Right renal cortex interstitium (tissue), 3 donors: ENCODE measurements around the gene PRKCG. TPM values are rescaled to one million over a fixed set of nuclear protein-coding genes. Genes with fewer than 3 reads are reported as not detected.
"Not testable (repeated sequence)": the region's sequence is repeated elsewhere in the genome, so short reads cannot be mapped to it uniquely, and the experiment has no call there.

Experiments used
- DNase-seq, 3 donors: peaks; one replicate each; pipeline ENCODE4 v3.0.0-alpha.2; 2013; ENCODE audit warnings: low read depth in 3 of 3, low spot score in 2 of 3
- polyA plus RNA-seq, 3 donors: library from polyadenylated mRNA; unstranded; fragments of 120-200 nt; gene quantifications; one replicate each; pipeline ENCODE4 v1.2.1, GENCODE V29; 2013; ENCODE audit not compliant: insufficient read length in 3 of 3

Gene PRKCG
- polyA plus RNA-seq, 3 donors: 0.21 to 0.47 (median 0.24) TPM

DNA sequence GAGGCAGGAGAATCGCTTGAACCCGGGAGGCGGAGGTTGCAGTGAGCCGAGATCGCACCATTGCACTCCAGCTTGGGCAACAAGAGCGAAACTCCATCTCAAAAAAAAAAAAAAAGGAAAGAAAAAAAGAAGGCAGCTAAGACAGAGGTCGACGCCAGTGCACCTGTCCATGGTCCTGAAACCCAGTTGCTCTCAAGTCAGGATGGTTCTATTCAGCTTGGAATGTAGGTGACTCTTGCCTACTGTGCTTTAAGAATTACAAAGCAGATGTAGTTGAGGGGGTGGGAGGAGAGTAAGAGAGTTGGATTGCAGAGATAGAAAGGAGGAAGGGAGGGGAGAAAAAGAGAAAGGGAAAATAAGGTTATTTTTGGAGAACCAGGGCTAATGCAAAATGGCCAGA, 45.7 kb downstream of the PRKCG start:
- DNase-seq: peak; percentile 43 to 69 (median 44)

DNA sequence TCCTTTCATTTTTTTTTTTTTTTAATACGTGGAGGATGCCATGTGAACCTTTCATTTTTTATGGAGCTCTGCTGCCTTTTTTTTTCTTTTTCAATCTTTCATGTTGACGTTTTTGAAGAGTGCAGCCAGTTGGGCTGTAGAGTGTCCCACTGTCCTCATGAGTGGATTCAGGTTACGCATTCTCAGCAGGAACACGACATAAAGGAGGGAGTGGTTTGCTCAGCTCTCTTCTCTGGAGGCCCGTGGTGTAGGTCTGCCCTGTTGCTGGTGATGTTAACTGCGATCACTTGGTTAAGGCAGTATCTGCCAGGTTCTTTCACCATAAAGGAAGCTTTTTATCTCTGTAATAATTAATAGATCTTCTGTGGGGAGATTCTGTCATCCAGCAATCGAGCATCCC, 54.0 kb downstream of the PRKCG start:
- no peak for DNase-seq

- no peak for DNase-seq
Measured at GRCh38 chr19:53942001-53942786, 60.2 kb downstream of the PRKCG start.

DNA sequence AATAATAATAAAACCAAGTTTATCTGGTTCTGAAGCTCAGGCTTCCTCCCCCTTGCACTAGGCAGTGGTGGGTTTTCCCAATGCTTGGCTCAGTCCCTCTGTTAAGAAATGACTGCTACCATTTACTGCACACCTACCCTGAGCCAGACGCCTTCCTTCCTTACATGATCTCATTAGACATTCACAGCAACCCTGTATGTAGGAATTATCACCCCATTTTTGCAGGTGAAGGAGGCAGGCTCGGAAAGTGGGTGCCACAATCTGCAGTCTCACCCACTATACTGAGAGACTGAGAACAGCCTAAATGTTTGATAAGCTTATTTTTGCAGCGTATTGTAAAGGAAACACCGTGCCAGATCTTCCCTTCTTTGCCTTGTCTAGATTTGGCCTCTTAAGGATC, 62.4 kb downstream of the PRKCG start:
- DNase-seq: no peak

DNA sequence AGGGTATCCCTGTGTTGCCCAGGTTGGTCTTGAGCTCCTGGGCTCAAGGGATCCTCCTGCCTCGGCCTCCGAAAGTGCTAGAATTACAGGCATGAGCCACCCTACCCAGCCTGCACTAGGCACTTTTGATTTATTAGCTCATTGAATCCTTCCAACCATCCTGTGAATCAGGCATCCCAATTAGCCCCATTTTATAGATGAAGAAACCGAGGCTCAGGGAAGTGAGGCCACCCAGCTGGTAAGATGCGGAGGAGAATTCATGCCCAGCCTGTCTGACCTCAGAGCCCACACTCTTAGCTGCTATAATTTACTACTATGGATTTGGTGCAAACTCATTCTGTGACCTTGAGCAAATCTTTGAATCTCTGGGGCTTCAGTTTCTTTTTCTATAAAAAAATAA, 62.9 kb downstream of the PRKCG start:
- no peak for DNase-seq

DNA sequence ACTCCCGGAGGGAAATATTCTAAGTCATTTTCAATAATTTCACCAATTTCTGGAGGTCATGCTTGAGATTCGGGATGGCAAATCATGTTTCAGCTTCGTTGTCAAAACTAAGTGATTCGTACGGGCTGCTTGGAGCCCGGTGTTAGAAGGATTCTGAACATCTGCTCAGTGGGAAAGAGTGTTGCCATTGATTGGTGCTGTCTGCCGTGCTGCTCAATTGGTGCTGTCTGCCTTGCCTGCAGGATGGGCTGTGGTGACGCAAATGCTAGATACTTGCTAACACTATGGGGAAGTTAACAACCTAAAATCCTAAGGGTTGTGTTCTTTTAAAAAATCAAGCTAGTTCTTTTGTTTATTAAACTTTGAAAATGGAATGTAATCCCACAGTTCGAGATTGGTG, 63.4 kb downstream of the PRKCG start:
- no peak for DNase-seq

- DNase-seq: no peak
Measured at GRCh38 chr19:53945998-53946397, 64.0 kb downstream of the PRKCG start.

GRCh38 chr19:53947624-53948023, 65.6 kb downstream of the PRKCG start:
- no peak for DNase-seq

GRCh38 chr19:53948611-53949010, 66.6 kb downstream of the PRKCG start:
- DNase-seq: not testable (repeated sequence)

GRCh38 chr19:53951436-53951835, 69.4 kb downstream of the PRKCG start:
- no peak for DNase-seq

DNA sequence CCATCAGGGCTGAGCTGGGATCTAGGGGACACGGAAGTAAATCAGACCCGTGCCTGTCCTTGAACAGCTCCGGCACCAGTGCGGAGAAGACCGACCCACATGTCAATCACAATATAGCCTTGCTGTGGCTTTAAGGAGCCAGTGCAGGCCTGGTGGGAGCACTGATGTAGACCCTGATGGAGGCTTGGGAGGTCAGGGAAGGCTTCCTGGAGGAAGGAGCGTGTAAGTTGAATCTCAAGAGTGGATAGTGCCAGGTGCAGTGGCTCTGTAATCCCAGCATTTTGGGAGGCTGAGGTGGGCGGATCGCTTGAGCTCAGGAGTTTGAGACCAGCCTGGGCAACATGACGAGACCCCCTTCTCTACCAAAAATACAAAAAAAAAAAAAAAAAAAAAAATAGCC, 70.0 kb downstream of the PRKCG start:
- DNase-seq: no peak

- no peak for DNase-seq
Measured at GRCh38 chr19:53953383-53953782, 71.4 kb downstream of the PRKCG start.

Other genes starting within 250 kb of the PRKCG start
- under 1 TPM; 0.10 to 0.26 (median 0.25) TPM for gene NLRP12, start 57.9 kb upstream of the PRKCG start, polyA plus RNA-seq
- gene MYADM, start 14.3 kb upstream of the PRKCG start, polyA plus RNA-seq: 10 to 100 TPM; 61.0 to 67.8 (median 67.8) TPM
- under 1 TPM; 0.50 to 0.89 (median 0.68) TPM for gene CACNG7, start 27.1 kb downstream of the PRKCG start, polyA plus RNA-seq
- under 1 TPM; 0.17 to 0.21 (median 0.20) TPM for gene CACNG8, start 80.7 kb downstream of the PRKCG start, polyA plus RNA-seq
- gene CACNG6, start 109.4 kb downstream of the PRKCG start, polyA plus RNA-seq: under 1 TPM; 0.44 to 0.74 (median 0.71) TPM
- under 1 TPM in 2 of 3 donors, not detected in 1; 0.23 to 0.42 TPM for gene VSTM1, start 181.7 kb downstream of the PRKCG start, polyA plus RNA-seq
- gene TARM1, start 199.2 kb downstream of the PRKCG start, polyA plus RNA-seq: not detected
- under 1 TPM; 0.11 to 0.20 (median 0.18) TPM for gene OSCAR, start 218.6 kb downstream of the PRKCG start, polyA plus RNA-seq
- gene NDUFA3, start 220.7 kb downstream of the PRKCG start, polyA plus RNA-seq: 100 to 1,000 TPM in 1 of 3 donors, 10 to 100 TPM in 2; 87.3 to 113 (median 96.6) TPM
- gene TFPT, start 233.5 kb downstream of the PRKCG start, polyA plus RNA-seq: 10 to 100 TPM; 11.9 to 13.8 (median 12.3) TPM
- gene PRPF31, start 233.6 kb downstream of the PRKCG start, polyA plus RNA-seq: 10 to 100 TPM; 70.4 to 75.2 (median 72.5) TPM